Vagina (tissue), 2 donors: Measurements from ENCODE around the gene DCDC2B. TPM values are rescaled to one million over a fixed set of nuclear protein-coding genes. Genes with fewer than 3 reads are reported as not detected.

Source experiments
- DNase-seq, 2 donors: peaks; one replicate each; pipeline ENCODE4 v3.0.0-alpha.2; 2017; ENCODE audit errors: extremely low spot score in 2 of 2
- H3K27ac ChIP-seq: fragments of 200-600 bp; sonication (generic); one replicate; pipeline ENCODE4 v1.5.1; 2019
- H3K27me3 ChIP-seq: fragments of 200-600 bp; sonication (generic); one replicate; pipeline ENCODE4 v1.5.1; 2019
- H3K36me3 ChIP-seq, 2 donors: fragments of 200-600 bp; sonication (generic); one replicate each; pipeline ENCODE4 v1.5.1; 2017 to 2019
- H3K4me1 ChIP-seq: fragments of 200-600 bp; sonication (generic); one replicate; pipeline ENCODE4 v1.5.1; 2019
- H3K4me3 ChIP-seq, 2 donors: fragments of 200-600 bp; sonication (generic); 1 replicate in 1 of 2; 2 replicates in 1 of 2; pipeline ENCODE4 v1.5.1; 2016 to 2019
- H3K9me3 ChIP-seq: fragments of 200-600 bp; sonication (generic); one replicate; pipeline ENCODE4 v1.5.1; 2019
- CTCF ChIP-seq, 3 experiments: fragments of 450-650 bp in 2 of 3; fragments of 200-600 bp in 1 of 3; sonication (generic) in 1 of 3; IDR thresholded peaks; one replicate each; pipeline ENCODE4 v1.5.1; 2017 to 2019; ENCODE audit warnings: antibody characterized with exemption in 3 of 3, mild to moderate bottlenecking in 2 of 3, moderate library complexity in 2 of 3
- POLR2A ChIP-seq, 2 donors: fragments of 450-650 bp; IDR thresholded peaks; one replicate each; pipeline ENCODE4 v1.6.1; 2017; ENCODE audit warnings: antibody characterized with exemption in 2 of 2, mild to moderate bottlenecking in 2 of 2, moderate library complexity in 2 of 2
- POLR2AphosphoS5 ChIP-seq, 2 donors: sonication (generic); formaldehyde crosslinking; IDR thresholded peaks; one replicate each; pipeline ENCODE4 v1.9.0; 2017; ENCODE audit warnings: antibody characterized with exemption in 2 of 2, mild to moderate bottlenecking in 2 of 2, low read depth in 1 of 2; ENCODE audit not compliant: insufficient read depth in 1 of 2
- intact Hi-C: fragments of 100-400 bp; cut with DNase I; formaldehyde crosslinking; loops from one replicate; pipeline ENCODE4 v1.15.1; 2023
- total RNA-seq: library from RNA; depleted of rRNA; stranded (reverse); fragments of >200 nt; gene quantifications from one replicate; pipeline ENCODE4 v1.2.3, GENCODE V29; 2016

Gene DCDC2B
- total RNA-seq, 1 donor from 2014 or later, result not detected

- Histone ChIP-seq H3K27ac (no peak overlapping the region), H3K9me3 (no peaks in the 10 kb centered on the region), H3K36me3 (peaks cover 0 to 42% of the 10 kb centered on the region in 2 donors), H3K4me3 (no peak overlapping the region), H3K4me1 (peaks cover 23% of the 10 kb centered on the region), H3K27me3 (no peaks in the 10 kb centered on the region)
- intact Hi-C loops, result no loop called here
- TF ChIP-seq CTCF (IDR thresholded peaks at IDR 0.05), result no peak
- DNase-seq, result no peak
Measured at GRCh38 chr1:32198237-32199042, 10.4 kb upstream of the DCDC2B start.

GRCh38 chr1:32199043-32199716 lies 9.7 kb upstream of the DCDC2B start:
- Histone ChIP-seq H3K9me3 (no peaks in the 10 kb centered on the region), H3K27me3 (no peaks in the 10 kb centered on the region), H3K27ac (peak overlapping the region; percentile 77), H3K4me3 (no peak overlapping the region), H3K4me1 (peaks cover 23% of the 10 kb centered on the region), H3K36me3 (peaks cover 0 to 37% of the 10 kb centered on the region in 2 donors)
- TF ChIP-seq POLR2A (IDR thresholded peaks at IDR 0.05) (no peak), CTCF (IDR thresholded peaks at IDR 0.05) (no peak), POLR2AphosphoS5 (IDR thresholded peaks at IDR 0.05; ENCODE audit: insufficient read depth in 1 of 2, low read depth in 1 of 2) (no peak)
- intact Hi-C loops, result no loop called here
- DNase-seq, result no peak

- H3K9me3 ChIP-seq, result no peaks in the 10 kb centered on the region
- no peaks in the 10 kb centered on the region for H3K27me3 ChIP-seq
- H3K27ac ChIP-seq, result peak overlapping the region; percentile 77
- intact Hi-C loops, result loop anchor here (2.0 kb wide), 1 partner anchor 41 kb away; no protein-coding TSS in a partner anchor
- H3K4me1 ChIP-seq, result peaks cover 23% of the 10 kb centered on the region
- TF ChIP-seq CTCF (IDR thresholded peaks at IDR 0.05) (no peak), POLR2AphosphoS5 (IDR thresholded peaks at IDR 0.05; ENCODE audit: insufficient read depth in 1 of 2, low read depth in 1 of 2) (no peak), POLR2A (IDR thresholded peaks at IDR 0.05) (no peak)
- DNase-seq, result no peak
- H3K36me3 ChIP-seq, result peaks cover 0 to 32% of the 10 kb centered on the region in 2 donors
- H3K4me3 ChIP-seq, result peak overlapping the region; percentile 49 to 77
Measured at GRCh38 chr1:32199717-32200072, 9.2 kb upstream of the DCDC2B start.

- peak within 1 kb of the TSS; percentile 77 for H3K27ac ChIP-seq
- H3K4me3 ChIP-seq, result peak within 1 kb of the TSS; percentile 49 to 77
- peaks cover 0 to 25% of the 10 kb centered on the region in 2 donors for H3K36me3 ChIP-seq
- H3K4me1 ChIP-seq, result peaks cover 28% of the 10 kb centered on the region
- TF ChIP-seq POLR2A (IDR thresholded peaks at IDR 0.05), result no peak
- TF ChIP-seq POLR2AphosphoS5 (IDR thresholded peaks at IDR 0.05; ENCODE audit: insufficient read depth in 1 of 2, low read depth in 1 of 2), result peak; percentile 13 to 83
- TF ChIP-seq CTCF (IDR thresholded peaks at IDR 0.05), result no peak
- H3K27me3 ChIP-seq, result no peaks in the 10 kb centered on the region
- no peak for DNase-seq
- intact Hi-C loops, result loop anchor here (2.0 kb wide), 1 partner anchor 40 kb away; no protein-coding TSS in a partner anchor
- H3K9me3 ChIP-seq, result no peaks in the 10 kb centered on the region
Measured at GRCh38 chr1:32200226-32201010, 8.5 kb upstream of the DCDC2B start, which contains the start of gene CCDC28B. Gene CCDC28B, plus strand, starts transcription at chr1:32200595. Its CDS starts 1,341 bp downstream, at chr1:32201936.
